Ovary (tissue), 3 donors: Measurements from ENCODE around the gene CEP170.
"Not testable (repeated sequence)": the region's sequence is repeated elsewhere in the genome, so short reads cannot be mapped to it uniquely, and the experiment has no call there.

Experiments
- EP300 ChIP-seq: sonication (generic); formaldehyde crosslinking; IDR thresholded peaks from one replicate; pipeline ENCODE4 v1.6.1; 2017; ENCODE audit warnings: antibody characterized with exemption
- POLR2A ChIP-seq: fragments of 450-650 bp; IDR thresholded peaks from one replicate; pipeline ENCODE4 v1.6.1; 2017; ENCODE audit warnings: antibody characterized with exemption, mild to moderate bottlenecking, moderate library complexity
- TF ChIP-seq, protein P1 (sequence below), 3 donors: fragments of 450-650 bp in 2 of 3; fragments of 200-600 bp in 1 of 3; IDR thresholded peaks; one replicate each; pipeline versions ENCODE4 v1.5.1 to v1.8.0; 2016 to 2022; ENCODE audit warnings: antibody characterized with exemption in 3 of 3, mild to moderate bottlenecking in 1 of 3
- donor health status: DM: no; HTN: no; CAD: no.

GRCh38 chr1:243193330-243193729 lies 61.8 kb downstream of the CEP170 start:
- TF ChIP-seq, protein P1, sequence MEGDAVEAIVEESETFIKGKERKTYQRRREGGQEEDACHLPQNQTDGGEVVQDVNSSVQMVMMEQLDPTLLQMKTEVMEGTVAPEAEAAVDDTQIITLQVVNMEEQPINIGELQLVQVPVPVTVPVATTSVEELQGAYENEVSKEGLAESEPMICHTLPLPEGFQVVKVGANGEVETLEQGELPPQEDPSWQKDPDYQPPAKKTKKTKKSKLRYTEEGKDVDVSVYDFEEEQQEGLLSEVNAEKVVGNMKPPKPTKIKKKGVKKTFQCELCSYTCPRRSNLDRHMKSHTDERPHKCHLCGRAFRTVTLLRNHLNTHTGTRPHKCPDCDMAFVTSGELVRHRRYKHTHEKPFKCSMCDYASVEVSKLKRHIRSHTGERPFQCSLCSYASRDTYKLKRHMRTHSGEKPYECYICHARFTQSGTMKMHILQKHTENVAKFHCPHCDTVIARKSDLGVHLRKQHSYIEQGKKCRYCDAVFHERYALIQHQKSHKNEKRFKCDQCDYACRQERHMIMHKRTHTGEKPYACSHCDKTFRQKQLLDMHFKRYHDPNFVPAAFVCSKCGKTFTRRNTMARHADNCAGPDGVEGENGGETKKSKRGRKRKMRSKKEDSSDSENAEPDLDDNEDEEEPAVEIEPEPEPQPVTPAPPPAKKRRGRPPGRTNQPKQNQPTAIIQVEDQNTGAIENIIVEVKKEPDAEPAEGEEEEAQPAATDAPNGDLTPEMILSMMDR (IDR thresholded peaks at IDR 0.05): not testable (repeated sequence)
- TF ChIP-seq POLR2A, EP300: not testable (repeated sequence)
